Keratinocyte (primary cell): ENCODE measurements around the gene DIS3L2. TPM values are rescaled to one million over a fixed set of nuclear protein-coding genes. Genes with fewer than 3 reads are reported as not detected.

ENCODE experiments used
- DNase-seq: peaks from one replicate; pipeline ENCODE4 v3.0.0-alpha.2; 2011; ENCODE audit warnings: low read depth, missing footprints, low spot score
- FAIRE-seq: peaks from 2 replicates; lab custom pipeline; 2011; peaks lifted over from hg19 to GRCh38; lab: Jason Lieb, UNC
- H2AFZ ChIP-seq: 2 replicates; pipeline ENCODE4 v1.6.0; 2012; ENCODE audit warnings: low read length, control low read depth, inconsistent platforms; ENCODE audit not compliant: control insufficient read depth
- H3K27ac ChIP-seq: 2 replicates; pipeline ENCODE4 v1.5.1; 2011; ENCODE audit warnings: low read length; ENCODE audit not compliant: control insufficient read depth, insufficient read depth
- H3K27me3 ChIP-seq: 3 replicates; pipeline ENCODE4 v1.6.0; 2011; ENCODE audit warnings: low read length; ENCODE audit not compliant: control insufficient read depth, insufficient read depth; ENCODE audit errors: extremely low read depth
- H3K36me3 ChIP-seq, 2 experiments: 2 replicates in 1 of 2; 3 replicates in 1 of 2; pipeline ENCODE4 v1.5.1; 2011; ENCODE audit warnings: low read length in 2 of 2, mild to moderate bottlenecking in 1 of 2; ENCODE audit not compliant: control insufficient read depth in 2 of 2, insufficient read depth in 2 of 2; ENCODE audit errors: extremely low read depth in 1 of 2
- H3K4me1 ChIP-seq: 3 replicates; pipeline ENCODE4 v1.5.1; 2011; ENCODE audit warnings: low read length; ENCODE audit not compliant: control insufficient read depth, insufficient read depth; ENCODE audit errors: extremely low read depth
- H3K4me2 ChIP-seq: 3 replicates; pipeline ENCODE4 v1.6.0; 2011; ENCODE audit warnings: low read depth, low read length; ENCODE audit not compliant: control insufficient read depth, insufficient read depth; ENCODE audit errors: extremely low read depth
- H3K4me3 ChIP-seq, 3 experiments: fragments of 200-600 bp in 1 of 3; sonication (generic) in 1 of 3; 2 replicates in 2 of 3; 3 replicates in 1 of 3; pipeline ENCODE4 v1.5.1; 2011 to 2016; ENCODE audit warnings: low read length in 3 of 3, mild to moderate bottlenecking in 3 of 3, control low read depth in 2 of 3, inconsistent platforms in 1 of 3, low read depth in 1 of 3, mixed read lengths in 1 of 3, mixed run types in 1 of 3, moderate library complexity in 1 of 3; ENCODE audit not compliant: control insufficient read depth in 2 of 3, insufficient read depth in 2 of 3; ENCODE audit errors: extremely low read depth in 1 of 3
- H3K79me2 ChIP-seq: 2 replicates; pipeline ENCODE4 v1.6.0; 2012; ENCODE audit warnings: low read length; ENCODE audit not compliant: control insufficient read depth, insufficient read depth
- H3K9ac ChIP-seq: 3 replicates; pipeline ENCODE4 v1.6.0; 2011; ENCODE audit warnings: low read length; ENCODE audit not compliant: control insufficient read depth, insufficient read depth; ENCODE audit errors: extremely low read depth
- H3K9me1 ChIP-seq: 3 replicates; pipeline ENCODE4 v1.6.0; 2011; ENCODE audit warnings: low read length; ENCODE audit not compliant: control insufficient read depth, insufficient read depth; ENCODE audit errors: extremely low read depth
- H3K9me3 ChIP-seq: 2 replicates; pipeline ENCODE4 v1.5.1; 2012; ENCODE audit warnings: low read depth, low read length; ENCODE audit not compliant: control insufficient read depth
- H4K20me1 ChIP-seq: 3 replicates; pipeline ENCODE4 v1.6.0; 2011; ENCODE audit warnings: low read length; ENCODE audit not compliant: control insufficient read depth, insufficient read depth; ENCODE audit errors: extremely low read depth
- EZH2 ChIP-seq: IDR thresholded peaks from one replicate; pipeline ENCODE4 v1.6.1; 2012; ENCODE audit warnings: inconsistent platforms, mild to moderate bottlenecking, low read length, moderate library complexity
- dilution Hi-C: fragments of 300-500 bp; cut with MboI; formaldehyde crosslinking; loops from one replicate; pipeline ENCODE4 v1.7.0; 2020; ENCODE audit warnings: low sequenced_read_pairs; ENCODE audit not compliant: extremely low pct_ligation_motif_present
- polyA plus RNA-seq, 5 experiments: library from polyadenylated mRNA; depleted of rRNA in 3 of 5; stranded (reverse) in 3 of 5; stranded (forward) in 1 of 5; unstranded in 1 of 5; fragments of >200 nt; gene quantifications; 1 replicate in 1 of 5; 2 replicates in 3 of 5; 3 replicates in 1 of 5; pipeline versions ENCODE4 v1.2.1 to v1.2.3, GENCODE V29; 2011 to 2012; ENCODE audit warnings: missing spikeins in 2 of 5, low read depth in 1 of 5, low replicate concordance in 1 of 5
- TF ChIP-seq, protein P1 (sequence below), 3 experiments: IDR thresholded peaks in 1 of 3; conservative IDR thresholded peaks in 1 of 3; optimal IDR thresholded peaks in 1 of 3; 2 replicates in 2 of 3; 3 replicates in 1 of 3; pipeline versions ENCODE3 to v1.5.1; 2011; ENCODE audit warnings: low read length in 3 of 3, mild to moderate bottlenecking in 3 of 3, moderate library complexity in 2 of 3, control low read depth in 1 of 3, inconsistent platforms in 1 of 3; ENCODE audit not compliant: insufficient read depth in 2 of 3; ENCODE audit errors: extremely low read depth in 1 of 3

Gene DIS3L2
- polyA plus RNA-seq, 1 donor (not counting 4 experiments of a cell fraction or from before 2014, with no cell fraction given) = 8.6 TPM

DNA sequence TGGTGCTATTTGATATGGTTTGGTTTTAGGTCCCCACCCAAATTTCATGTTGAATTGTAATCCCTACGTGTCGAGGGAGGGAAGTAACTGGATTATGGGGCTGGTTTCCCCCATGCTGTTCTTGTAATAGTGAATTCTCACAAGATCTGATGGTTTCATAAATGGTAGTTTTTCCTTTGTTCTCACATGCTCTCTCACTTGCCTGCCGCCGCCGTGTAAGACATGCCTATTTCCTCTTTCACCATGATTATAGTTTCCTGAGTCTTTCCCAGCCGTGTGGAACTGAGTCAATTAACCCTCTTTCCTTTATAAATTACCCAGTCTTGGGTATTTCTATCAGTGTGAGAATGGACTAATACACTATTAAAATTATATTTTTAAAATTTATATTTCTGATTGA lies 7.3 kb downstream of the DIS3L2 start:
- peaks cover 6% of the 10 kb centered on the region for H3K4me1 ChIP-seq
- no peak for TF ChIP-seq EZH2
- TF ChIP-seq, protein P1, sequence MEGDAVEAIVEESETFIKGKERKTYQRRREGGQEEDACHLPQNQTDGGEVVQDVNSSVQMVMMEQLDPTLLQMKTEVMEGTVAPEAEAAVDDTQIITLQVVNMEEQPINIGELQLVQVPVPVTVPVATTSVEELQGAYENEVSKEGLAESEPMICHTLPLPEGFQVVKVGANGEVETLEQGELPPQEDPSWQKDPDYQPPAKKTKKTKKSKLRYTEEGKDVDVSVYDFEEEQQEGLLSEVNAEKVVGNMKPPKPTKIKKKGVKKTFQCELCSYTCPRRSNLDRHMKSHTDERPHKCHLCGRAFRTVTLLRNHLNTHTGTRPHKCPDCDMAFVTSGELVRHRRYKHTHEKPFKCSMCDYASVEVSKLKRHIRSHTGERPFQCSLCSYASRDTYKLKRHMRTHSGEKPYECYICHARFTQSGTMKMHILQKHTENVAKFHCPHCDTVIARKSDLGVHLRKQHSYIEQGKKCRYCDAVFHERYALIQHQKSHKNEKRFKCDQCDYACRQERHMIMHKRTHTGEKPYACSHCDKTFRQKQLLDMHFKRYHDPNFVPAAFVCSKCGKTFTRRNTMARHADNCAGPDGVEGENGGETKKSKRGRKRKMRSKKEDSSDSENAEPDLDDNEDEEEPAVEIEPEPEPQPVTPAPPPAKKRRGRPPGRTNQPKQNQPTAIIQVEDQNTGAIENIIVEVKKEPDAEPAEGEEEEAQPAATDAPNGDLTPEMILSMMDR (optimal IDR thresholded peaks at IDR 0.05 in 1 of 3, IDR thresholded peaks at IDR 0.05 in 1 of 3, conservative IDR thresholded peaks at IDR 0.05 in 1 of 3; ENCODE audit: extremely low read depth in 1 of 3, insufficient read depth in 2 of 3, low read length in 3 of 3) = no peak
- FAIRE-seq = no peak
- no peak for DNase-seq
- no peaks in the 10 kb centered on the region for H3K27me3 ChIP-seq
- H3K4me2 ChIP-seq = no peak overlapping the region
- no peak overlapping the region for H2AFZ ChIP-seq
- no peaks in the 10 kb centered on the region for H3K9me1 ChIP-seq
- H3K79me2 ChIP-seq = peaks cover 64% of the 10 kb centered on the region
- no peak overlapping the region for H3K9ac ChIP-seq
- dilution Hi-C loops = no loop called here
- no peaks in the 10 kb centered on the region for H3K36me3 ChIP-seq
- no peak overlapping the region for H3K4me3 ChIP-seq
- H3K9me3 ChIP-seq = no peaks in the 10 kb centered on the region
- H3K27ac ChIP-seq = no peak overlapping the region
- H4K20me1 ChIP-seq = no peaks in the 10 kb centered on the region

DNA sequence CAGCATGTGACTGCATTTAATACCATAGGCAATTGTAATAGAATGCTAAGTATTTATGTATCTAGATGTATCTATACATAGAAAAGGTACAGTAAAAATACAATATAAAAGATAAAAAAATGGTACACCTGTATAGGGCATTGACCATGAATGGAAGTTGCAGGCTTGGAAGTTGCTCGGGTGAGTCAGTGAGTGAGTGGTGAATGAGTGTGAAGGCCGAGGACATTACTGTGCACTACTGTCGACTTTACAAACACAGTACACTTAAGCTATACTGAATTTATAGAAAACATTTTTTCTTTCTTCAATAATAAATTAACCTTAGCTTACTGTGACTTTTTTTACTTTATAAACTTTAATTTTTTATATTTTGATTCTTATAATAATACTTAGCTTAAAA lies 8.9 kb downstream of the DIS3L2 start:
- FAIRE-seq = no peak
- peaks cover 49% of the 10 kb centered on the region for H3K79me2 ChIP-seq
- DNase-seq = no peak
- no peak for TF ChIP-seq EZH2
- TF ChIP-seq, protein P1 (optimal IDR thresholded peaks at IDR 0.05 in 1 of 3, IDR thresholded peaks at IDR 0.05 in 1 of 3, conservative IDR thresholded peaks at IDR 0.05 in 1 of 3; ENCODE audit: extremely low read depth in 1 of 3, insufficient read depth in 2 of 3, low read length in 3 of 3) = no peak
- no peak overlapping the region for H3K27ac ChIP-seq
- H3K9me3 ChIP-seq = no peaks in the 10 kb centered on the region
- H2AFZ ChIP-seq = no peak overlapping the region
- H3K27me3 ChIP-seq = no peaks in the 10 kb centered on the region
- H3K4me1 ChIP-seq = peaks cover 2% of the 10 kb centered on the region
- no peak overlapping the region for H3K9ac ChIP-seq
- H3K4me3 ChIP-seq = no peak overlapping the region
- no peaks in the 10 kb centered on the region for H3K9me1 ChIP-seq
- dilution Hi-C loops = no loop called here
- H4K20me1 ChIP-seq = no peaks in the 10 kb centered on the region
- H3K36me3 ChIP-seq = peaks cover 0 to 3% of the 10 kb centered on the region in 2 experiments
- H3K4me2 ChIP-seq = no peak overlapping the region
